Dermis blood vessel endothelial cell (primary cell): ENCODE results near the gene SCYL3. TPM values are rescaled to one million over a fixed set of nuclear protein-coding genes. Genes with fewer than 3 reads are reported as not detected.
"Not testable (repeated sequence)": the region's sequence is repeated elsewhere in the genome, so short reads cannot be mapped to it uniquely, and the experiment has no call there.

Source experiments
- DNase-seq: peaks from one replicate; pipeline ENCODE4 v3.0.0; 2010
- total RNA-seq: library from RNA; depleted of rRNA; stranded (reverse); fragments of >200 nt; gene quantifications from 2 replicates; pipeline ENCODE4 v1.2.3, GENCODE V29; 2014

Gene SCYL3
- total RNA-seq, 1 donor from 2014 or later: 11.6 TPM

- DNase-seq: not testable (repeated sequence)
Measured at GRCh38 chr1:169811418-169812035, 82.2 kb downstream of the SCYL3 start.

GRCh38 chr1:169809370-169810095 lies 84.2 kb downstream of the SCYL3 start:
- peak; percentile 75 for DNase-seq

GRCh38 chr1:169804941-169805340 lies 88.8 kb downstream of the SCYL3 start:
- no peak for DNase-seq

- peak; percentile 26 for DNase-seq
Measured at GRCh38 chr1:169802888-169803287, 90.8 kb downstream of the SCYL3 start.

Other genes with a start within 250 kb of the SCYL3 start
- 0.34 and 1.6 TPM in 2 replicates for gene SELL, start 182.3 kb downstream of the SCYL3 start, total RNA-seq
- 5.7 and 24.3 TPM in 2 replicates for gene SELE, start 159.8 kb downstream of the SCYL3 start, total RNA-seq
- gene METTL18, start 99.0 kb downstream of the SCYL3 start, total RNA-seq: 7.2 and 9.0 TPM in 2 replicates
- gene KIFAP3, start 180.8 kb upstream of the SCYL3 start, total RNA-seq: 20.1 and 23.1 TPM in 2 replicates